Sigmoid colon (tissue), 7 donors: ENCODE measurements around the gene PLEKHO2. TPM values are rescaled to one million over a fixed set of nuclear protein-coding genes. Genes with fewer than 3 reads are reported as not detected.
A peak's percentile ranks its signal among the peaks of the same experiment; 100 is the strongest.

Experiments
- DNase-seq: peaks from one replicate; pipeline ENCODE4 v3.0.0-alpha.2; 2019
- H3K27ac ChIP-seq, 4 donors: fragments of 200-600 bp; sonication (generic); one replicate each; pipeline ENCODE4 v1.5.1; 2016 to 2019; ENCODE audit warnings: mild to moderate bottlenecking in 1 of 4
- H3K27me3 ChIP-seq, 3 donors: fragments of 200-600 bp; sonication (generic); one replicate each; pipeline ENCODE4 v1.5.1; 2019; ENCODE audit warnings: mild to moderate bottlenecking in 1 of 3
- H3K36me3 ChIP-seq, 4 donors: fragments of 200-600 bp; sonication (generic); one replicate each; pipeline ENCODE4 v1.5.1; 2016 to 2019
- H3K4me1 ChIP-seq, 4 donors: fragments of 200-600 bp; sonication (generic); one replicate each; pipeline ENCODE4 v1.5.1; 2017 to 2019
- H3K4me3 ChIP-seq, 4 donors: fragments of 200-600 bp; sonication (generic); one replicate each; pipeline ENCODE4 v1.5.1; 2017 to 2019; ENCODE audit warnings: mild to moderate bottlenecking in 2 of 4, moderate library complexity in 1 of 4
- H3K9me3 ChIP-seq, 4 donors: fragments of 200-600 bp in 3 of 4; sonication (generic) in 3 of 4; one replicate each; pipeline versions ENCODE4 v1.5.1 to v1.6.1; 2013 to 2019
- CTCF ChIP-seq, 4 experiments: fragments of 450-650 bp in 3 of 4; fragments of 200-600 bp in 1 of 4; IDR thresholded peaks; one replicate each; pipeline ENCODE4 v1.5.1; 2016 to 2019; ENCODE audit warnings: antibody characterized with exemption in 4 of 4, mild to moderate bottlenecking in 3 of 4, moderate library complexity in 2 of 4
- EP300 ChIP-seq, 4 donors: sonication (generic); formaldehyde crosslinking; IDR thresholded peaks; one replicate each; pipeline ENCODE4 v1.6.1; 2017; ENCODE audit warnings: antibody characterized with exemption in 4 of 4
- POLR2A ChIP-seq, 2 donors: fragments of 450-650 bp; IDR thresholded peaks; one replicate each; pipeline ENCODE4 v1.6.1; 2016; ENCODE audit warnings: antibody characterized with exemption in 2 of 2, mild to moderate bottlenecking in 2 of 2, moderate library complexity in 2 of 2
- POLR2AphosphoS5 ChIP-seq, 4 donors: sonication (generic); formaldehyde crosslinking; IDR thresholded peaks; one replicate each; pipeline ENCODE4 v1.6.1; 2017; ENCODE audit warnings: antibody characterized with exemption in 4 of 4
- WGBS, 2 donors: extraction: QIAGEN DNeasy Blood & Tissue Kit; methylation state at CpG; one replicate each; pipeline ENCODE4 v1.1.7; 2013; 5-methylcytosine and 5-hydroxymethylcytosine counted together
- intact Hi-C: fragments of 100-400 bp; cut with DNase I; formaldehyde crosslinking; loops from one replicate; pipeline ENCODE4 v1.15.1; 2023
- polyA plus RNA-seq, 3 donors: library from polyadenylated mRNA; stranded (reverse); fragments of 200-250 nt; gene quantifications; one replicate each; pipeline ENCODE4 v1.2.3, GENCODE V29; 2013
- total RNA-seq, 4 donors: library from RNA; depleted of rRNA; stranded (reverse); fragments of >200 nt; gene quantifications; one replicate each; pipeline ENCODE4 v1.1.0, GENCODE V29; 2016
- donor health status: healthy with polysubstance abuse.
- donor health status: Bipolar disorder and iron deficiency.
- donor health status: healthy.

Gene PLEKHO2
- total and polyA plus RNA-seq, 7 donors = 11.4 to 43.4 (median 20.1) TPM

GRCh38 chr15:64888336-64888735 is 46.6 kb downstream of the PLEKHO2 start:
- 93 to 96% methylated on average over 6 of the region's 6 CpGs for WGBS, 2 donors
- Histone ChIP-seq H3K4me1 (peaks cover 0 to 14% (median 9%) of the 10 kb centered on the region in 4 donors), H3K9me3 (no peaks in the 10 kb centered on the region), H3K36me3 (no peaks in the 10 kb centered on the region), H3K27me3 (no peaks in the 10 kb centered on the region), H3K4me3 (no peak overlapping the region), H3K27ac (no peak overlapping the region)
- no peak for DNase-seq
- TF ChIP-seq CTCF (IDR thresholded peaks at IDR 0.05) = no peak
- TF ChIP-seq POLR2A (IDR thresholded peaks at IDR 0.05) = no peak
- TF ChIP-seq POLR2AphosphoS5 (IDR thresholded peaks at IDR 0.05) = no peak
- no peak for TF ChIP-seq EP300 (IDR thresholded peaks at IDR 0.05)
- intact Hi-C loops = no loop called here

DNA sequence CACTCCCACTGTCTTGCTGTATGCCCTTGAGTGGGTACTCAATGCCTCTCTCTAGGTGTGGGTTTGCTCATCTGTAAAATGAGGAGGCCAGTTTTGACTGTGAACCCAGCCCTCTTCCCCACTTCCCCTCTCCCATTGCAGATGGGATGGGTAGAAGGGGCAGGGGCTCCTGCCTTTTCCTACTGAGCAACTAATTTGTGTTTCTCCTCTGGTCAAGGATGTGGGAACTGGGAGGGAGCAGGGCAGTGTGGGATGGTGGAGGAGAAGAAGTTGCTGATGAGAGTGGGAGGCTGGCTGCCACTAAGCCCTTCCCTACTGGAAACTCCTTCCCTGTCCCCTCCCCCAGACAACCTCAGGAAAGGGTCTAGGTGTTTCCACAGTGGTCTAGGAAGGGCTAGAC is 49.8 kb downstream of the PLEKHO2 start:
- DNase-seq = no peak
- intact Hi-C loops = loop anchor here (5.0 kb wide), 1 partner anchor 194 kb away; no protein-coding TSS in a partner anchor

DNA sequence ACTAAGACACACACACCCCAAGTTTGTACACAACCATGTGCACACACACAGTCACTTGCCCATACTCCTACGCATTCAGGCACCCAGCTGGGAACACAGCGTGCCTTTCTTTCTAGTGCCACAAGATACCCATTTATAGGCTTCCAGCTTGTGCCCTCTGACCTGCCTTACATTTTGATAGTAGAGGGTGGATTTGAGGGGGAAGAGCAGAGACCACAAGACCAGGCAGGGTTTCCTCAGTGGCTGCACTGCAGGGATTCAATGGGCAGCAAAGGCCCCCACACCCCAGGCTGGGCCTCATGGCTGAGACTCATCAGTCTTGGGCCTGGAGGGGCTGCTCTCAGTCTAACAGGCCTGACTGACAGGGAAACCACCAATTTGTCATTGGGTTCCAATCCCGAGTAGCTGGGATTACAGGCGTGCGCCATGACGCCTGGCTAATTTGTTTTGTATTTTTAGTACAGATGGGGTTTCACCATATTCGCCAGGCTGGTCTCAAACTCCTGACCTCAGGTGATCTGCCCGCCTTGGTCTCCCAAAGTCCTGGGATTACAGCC is 51.2 kb downstream of the PLEKHO2 start:
- Histone ChIP-seq H3K27ac (peak overlapping the region; percentile 77 to 85 (median 80)), H3K4me1 (peaks cover 0 to 47% (median 36%) of the 10 kb centered on the region in 4 donors), H3K27me3 (no peaks in the 10 kb centered on the region), H3K9me3 (no peaks in the 10 kb centered on the region), H3K36me3 (no peaks in the 10 kb centered on the region), H3K4me3 (no peak overlapping the region)
- intact Hi-C loops = loop anchor here (2.0 to 5.0 kb wide), 2 partner anchors 50 to 196 kb away; no protein-coding TSS in a partner anchor
- TF ChIP-seq POLR2AphosphoS5 (IDR thresholded peaks at IDR 0.05) = no peak
- no peak for TF ChIP-seq CTCF (IDR thresholded peaks at IDR 0.05)
- no peak for TF ChIP-seq EP300 (IDR thresholded peaks at IDR 0.05)
- no peak for TF ChIP-seq POLR2A (IDR thresholded peaks at IDR 0.05)
- 77 to 86% methylated on average over 8 of the region's 8 CpGs for WGBS, 2 donors
- DNase-seq = no peak

More for the DNA sequence above, 49.8 kb downstream of the PLEKHO2 start:
- Histone ChIP-seq H3K9me3 (no peaks in the 10 kb centered on the region), H3K36me3 (no peaks in the 10 kb centered on the region), H3K4me1 (peaks cover 0 to 33% (median 29%) of the 10 kb centered on the region in 4 donors), H3K4me3 (no peak overlapping the region), H3K27ac (peak overlapping the region in 2 of 4 donors; percentile 20 to 79), H3K27me3 (no peaks in the 10 kb centered on the region)
- TF ChIP-seq POLR2AphosphoS5 (IDR thresholded peaks at IDR 0.05) = no peak
- TF ChIP-seq EP300 (IDR thresholded peaks at IDR 0.05) = no peak
- no peak for TF ChIP-seq POLR2A (IDR thresholded peaks at IDR 0.05)
- no peak for TF ChIP-seq CTCF (IDR thresholded peaks at IDR 0.05)

- intact Hi-C loops = loop anchor here (2.0 to 5.0 kb wide), 2 partner anchors 51 to 196 kb away; no protein-coding TSS in a partner anchor
- Histone ChIP-seq H3K36me3 (no peaks in the 10 kb centered on the region), H3K4me1 (peaks cover 0 to 50% (median 39%) of the 10 kb centered on the region in 4 donors), H3K4me3 (peak overlapping the region in 3 of 4 donors; percentile 24 to 41 (median 40)), H3K9me3 (no peaks in the 10 kb centered on the region), H3K27ac (peak overlapping the region; percentile 77 to 85 (median 80)), H3K27me3 (no peaks in the 10 kb centered on the region)
- peak; percentile 97 for DNase-seq
- 20 to 55% methylated on average over 44 of the region's 44 CpGs for WGBS, 2 donors
- TF ChIP-seq EP300 (IDR thresholded peaks at IDR 0.05) (no peak), POLR2A (IDR thresholded peaks at IDR 0.05) (no peak), CTCF (IDR thresholded peaks at IDR 0.05) (no peak), POLR2AphosphoS5 (IDR thresholded peaks at IDR 0.05) (peak; percentile 21 to 67 (median 64))
These were observed 52.0 kb downstream of the PLEKHO2 start for GRCh38 chr15:64893481-64894394.
